Adipose tissue (tissue), 3 donors: ENCODE measurements around the gene RNF157. TPM values are rescaled to one million over a fixed set of nuclear protein-coding genes. Genes with fewer than 3 reads are reported as not detected.

Experiments
- H3K27ac ChIP-seq: one replicate; pipeline ENCODE4 v1.5.1; 2013; ENCODE audit warnings: low read depth, low read length
- WGBS, 3 donors: extraction: QIAGEN DNeasy Blood & Tissue Kit; methylation state at CpG; one replicate each; pipeline ENCODE4 v1.1.7; 2013; 5-methylcytosine and 5-hydroxymethylcytosine counted together
- polyA plus RNA-seq, 3 donors: library from polyadenylated mRNA; stranded (reverse); fragments of 200-250 nt; gene quantifications; one replicate each; pipeline ENCODE4 v1.2.3, GENCODE V29; 2013
- donor health status: healthy with polysubstance abuse.
- donor health status: Bipolar disorder and iron deficiency.
- donor health status: healthy.

RNF157 gene
- polyA plus RNA-seq, 3 donors, result 5.4 to 25.2 (median 12.3) TPM

DNA sequence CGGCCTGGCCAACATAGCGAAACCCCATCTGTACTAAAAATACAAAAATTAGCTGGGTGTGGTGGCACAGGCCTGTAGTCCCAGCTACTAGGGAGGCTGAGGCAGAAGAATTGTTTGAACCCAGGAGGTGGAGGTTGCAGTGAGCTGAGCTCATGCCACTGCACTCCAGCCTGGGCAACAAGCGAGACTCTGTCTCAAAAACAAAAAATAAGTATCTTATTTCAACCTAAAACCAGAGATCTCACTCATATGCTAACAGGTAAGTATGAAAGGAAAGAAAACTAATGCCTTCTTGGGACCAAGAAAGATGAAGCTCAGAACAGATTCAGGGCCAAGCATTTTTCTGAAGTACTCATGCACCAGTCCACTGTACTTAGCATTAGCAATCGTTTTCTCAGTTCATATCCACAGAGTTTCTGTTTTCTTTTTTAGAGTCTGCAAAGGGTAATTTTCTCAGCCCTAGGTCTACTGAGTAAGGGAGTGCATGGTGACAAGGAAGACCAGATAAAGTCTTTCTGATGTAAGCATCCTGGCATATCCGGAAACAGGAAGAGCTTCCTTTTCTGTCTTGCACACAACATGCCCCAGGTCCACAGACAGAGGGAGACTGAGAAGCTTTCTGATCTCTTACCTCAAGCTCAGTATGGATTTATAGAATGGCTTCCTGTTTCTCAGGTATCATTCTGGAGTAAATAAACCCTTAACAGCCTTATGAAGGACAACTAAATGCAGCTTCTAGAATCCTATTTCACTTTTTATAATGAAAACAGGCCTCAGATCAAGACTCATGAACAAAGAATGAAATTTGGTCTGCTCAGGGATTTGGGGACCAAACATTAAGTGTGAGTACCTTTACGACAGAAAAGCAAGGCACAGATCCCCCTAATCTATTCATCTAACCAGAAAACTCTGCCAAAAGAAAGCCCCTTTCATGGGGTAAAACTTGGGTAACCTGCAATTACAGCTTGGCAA, 60.5 kb downstream of the RNF157 start:
- 78 to 83% (median 81%) methylated on average over 6 of the region's 6 CpGs for WGBS, 3 donors
- H3K27ac ChIP-seq, result no peak overlapping the region

DNA sequence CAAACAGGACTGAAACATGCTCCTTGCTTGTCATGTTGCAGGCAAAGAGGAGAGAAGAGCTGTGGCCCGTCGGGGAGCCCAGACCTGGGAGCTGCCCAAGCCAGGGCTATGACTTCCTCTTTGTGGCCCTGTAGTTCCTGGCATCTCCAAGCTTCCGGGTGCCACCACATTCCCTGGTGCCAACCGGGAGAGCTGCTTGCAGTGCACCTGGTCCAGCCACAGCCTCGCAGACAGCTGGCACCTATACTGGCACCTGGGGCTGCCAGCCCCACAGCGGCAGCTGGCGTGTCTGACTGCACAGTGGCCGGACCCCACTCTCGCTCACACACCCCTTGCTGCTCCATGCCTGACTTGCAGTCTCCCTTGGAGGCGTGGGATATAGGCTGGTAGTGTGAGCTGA, 62.2 kb downstream of the RNF157 start:
- WGBS, 3 donors, result 77 to 89% (median 79%) methylated on average over 10 of the region's 10 CpGs
- H3K27ac ChIP-seq, result no peak overlapping the region

DNA sequence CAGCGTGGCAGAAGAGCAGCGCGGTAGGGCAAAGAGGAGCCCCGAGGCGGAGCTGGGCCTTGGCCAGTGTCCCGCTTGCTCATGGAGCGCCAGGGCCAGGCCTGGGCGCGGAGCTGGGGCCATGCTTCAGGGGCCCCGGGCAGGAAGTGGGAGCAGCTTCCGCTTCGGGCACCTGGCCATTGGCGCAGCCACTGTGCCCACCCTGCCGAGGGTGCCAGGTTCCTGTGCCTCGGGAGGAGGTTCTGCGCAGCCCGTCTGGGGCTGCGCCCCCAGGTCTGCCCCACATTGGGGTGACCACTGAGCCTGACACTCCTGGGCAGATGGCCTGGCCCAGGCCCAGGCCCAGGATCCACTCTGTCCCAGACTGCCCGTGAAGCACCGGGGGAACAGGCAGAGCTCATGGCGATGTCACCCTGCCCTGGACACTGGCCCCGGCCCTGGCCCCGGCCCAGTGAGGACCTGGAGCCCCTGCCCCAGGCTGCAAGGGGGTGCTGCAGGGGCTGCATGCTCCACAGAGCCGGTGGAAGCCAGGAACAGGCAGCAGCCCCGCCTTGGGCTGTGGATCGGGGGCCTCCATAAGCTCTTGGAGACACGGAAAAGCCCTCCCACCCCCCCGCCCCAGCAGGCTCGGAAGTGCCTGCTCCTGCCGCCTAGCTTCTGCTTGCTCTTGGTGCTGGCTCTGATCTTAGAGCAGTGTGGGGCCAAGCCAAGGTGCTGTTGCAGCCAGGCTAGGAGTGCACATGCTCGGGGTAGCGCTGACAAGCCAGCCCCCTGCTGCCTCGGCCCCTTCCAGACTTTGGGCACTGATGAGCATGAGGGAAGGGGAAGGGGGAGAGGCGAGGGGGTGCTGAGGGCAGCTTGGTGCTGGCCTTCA, 63.4 kb downstream of the RNF157 start:
- 89 to 94% (median 92%) methylated on average over 32 to 34 of the region's 34 CpGs for WGBS, 3 donors
- no peak overlapping the region for H3K27ac ChIP-seq

DNA sequence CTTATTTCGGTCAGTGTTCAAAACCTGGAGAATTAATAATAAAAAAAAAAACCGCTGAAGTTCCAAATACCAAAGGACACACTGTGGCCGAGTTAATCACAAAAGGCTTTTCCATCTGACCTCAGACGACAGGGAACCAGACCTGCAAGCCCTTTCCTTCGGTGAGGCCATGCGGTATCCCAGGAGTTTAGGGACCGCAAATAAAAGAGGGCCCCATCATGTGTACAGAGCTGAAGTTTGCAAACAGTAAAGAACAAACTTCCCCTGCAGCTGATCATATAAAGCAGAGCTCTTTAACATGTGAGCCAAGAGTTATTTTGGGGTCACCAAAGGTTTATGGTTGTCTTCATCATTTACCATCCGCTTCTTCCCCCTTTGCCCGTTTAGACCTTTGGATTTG, 66.3 kb downstream of the RNF157 start:
- H3K27ac ChIP-seq, result no peak overlapping the region
- WGBS, 3 donors, result 54 to 78% (median 76%) methylated on average over 9 of the region's 9 CpGs

DNA sequence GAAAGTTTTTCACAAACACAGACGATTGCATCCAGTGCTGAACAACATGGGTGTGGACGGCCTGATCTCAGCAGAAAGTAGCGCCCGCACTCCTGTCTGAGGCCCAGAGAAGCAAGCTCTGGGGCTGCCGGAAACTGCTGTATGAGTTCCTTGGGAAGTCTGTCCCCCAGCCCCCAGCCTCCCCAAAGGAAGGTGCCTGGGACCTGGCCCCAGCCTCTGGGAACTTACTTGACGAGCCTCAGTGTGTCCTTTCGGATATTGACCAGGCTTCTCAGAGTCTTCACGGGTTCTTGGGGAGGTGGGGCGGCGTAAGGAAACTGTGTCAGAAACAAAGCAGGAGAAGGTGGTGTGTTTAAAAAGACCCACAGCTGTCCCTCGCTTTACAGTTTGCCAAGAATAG, 66.8 kb downstream of the RNF157 start:
- no peak overlapping the region for H3K27ac ChIP-seq
- 82 to 88% (median 88%) methylated on average over 11 of the region's 11 CpGs for WGBS, 3 donors

DNA sequence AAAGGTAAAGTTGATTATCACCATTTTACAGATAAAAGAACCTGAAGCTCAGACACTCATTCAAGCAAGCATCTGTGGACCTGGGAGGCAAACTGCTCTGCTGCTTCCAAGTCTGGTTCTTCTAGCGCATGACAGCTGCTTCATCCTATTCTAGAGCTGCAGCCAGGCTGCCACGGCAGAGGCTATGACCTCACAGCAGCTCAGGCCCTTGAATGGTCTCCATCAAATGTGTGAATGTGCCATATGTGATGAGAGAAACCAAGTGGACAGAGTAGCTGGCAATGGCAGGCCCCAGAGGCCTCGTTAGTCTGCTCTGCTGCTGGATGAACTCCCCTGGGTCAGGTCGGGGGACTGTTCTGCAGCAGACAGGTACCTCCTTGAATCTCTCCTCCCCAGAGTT, 68.6 kb downstream of the RNF157 start:
- WGBS, 3 donors, result 84 to 85% (median 84%) methylated on average over 4 of the region's 4 CpGs

DNA sequence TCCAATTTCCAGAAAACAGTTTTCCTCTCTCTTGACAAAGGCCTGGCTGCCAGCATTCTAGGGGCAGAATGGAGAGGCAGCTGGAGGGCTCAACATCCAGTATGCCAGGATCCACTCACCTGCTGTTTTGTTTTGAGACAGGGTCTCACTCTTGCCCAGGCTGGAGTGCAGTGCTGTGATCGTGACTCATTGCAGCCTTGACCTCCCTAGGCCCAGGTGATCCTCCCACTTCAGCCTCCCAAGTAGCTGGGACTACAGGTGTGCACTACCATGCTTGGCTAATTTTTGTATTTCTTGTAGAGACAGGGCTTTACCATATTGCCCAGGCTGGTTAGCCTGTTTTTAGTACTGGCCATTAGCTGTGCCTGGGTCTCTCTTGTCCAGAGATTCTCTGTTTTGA, 70.2 kb downstream of the RNF157 start:
- 92 to 100% (median 94%) methylated on average over 1 of the region's 1 CpG for WGBS, 3 donors
- H3K27ac ChIP-seq, result no peak overlapping the region

More for the DNA sequence above, 68.6 kb downstream of the RNF157 start:
- no peak overlapping the region for H3K27ac ChIP-seq

DNA sequence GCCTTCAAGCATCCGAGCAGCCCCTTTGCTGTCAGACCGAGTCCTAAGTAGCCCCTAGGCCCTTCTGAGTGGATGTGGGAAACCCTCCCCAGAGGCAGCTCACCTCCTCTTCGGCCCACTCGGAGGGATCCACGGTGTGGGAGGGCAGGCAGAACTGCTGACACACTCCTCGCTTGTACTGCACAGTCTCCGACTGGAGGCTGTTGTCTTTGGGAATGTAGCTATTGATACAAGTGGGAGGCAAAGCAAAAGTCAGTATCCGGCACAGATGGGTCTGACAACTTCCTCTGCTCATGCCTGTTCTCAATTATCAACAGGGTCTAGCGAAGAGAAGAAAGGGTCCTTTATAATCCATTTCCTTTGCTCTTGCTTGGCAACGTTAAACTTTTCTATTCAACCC, 73.4 kb downstream of the RNF157 start:
- WGBS, 3 donors, result 83 to 90% (median 88%) methylated on average over 10 of the region's 10 CpGs

DNA sequence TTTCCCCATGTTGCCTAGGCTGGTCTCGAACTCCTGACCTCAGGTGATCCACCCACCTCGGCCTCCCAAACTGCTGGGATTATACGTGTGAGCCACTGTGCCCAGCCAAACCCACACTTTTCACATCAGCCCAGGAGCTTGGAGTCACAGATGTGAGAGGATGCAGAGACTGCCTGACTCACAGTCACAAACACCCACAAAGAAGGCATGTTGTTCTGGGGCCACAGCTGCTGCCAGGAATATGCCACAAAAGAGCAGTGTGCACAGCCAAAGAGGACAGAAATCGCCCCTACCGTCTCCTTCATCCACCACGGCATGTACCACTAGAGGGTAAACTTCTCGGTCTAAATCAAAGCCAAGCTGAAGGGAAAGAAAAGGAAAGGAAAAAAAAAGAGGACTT, 74.1 kb downstream of the RNF157 start:
- 77 to 95% (median 89%) methylated on average over 7 of the region's 7 CpGs for WGBS, 3 donors
- H3K27ac ChIP-seq, result no peak overlapping the region

More for the DNA sequence above, 73.4 kb downstream of the RNF157 start:
- no peak overlapping the region for H3K27ac ChIP-seq

DNA sequence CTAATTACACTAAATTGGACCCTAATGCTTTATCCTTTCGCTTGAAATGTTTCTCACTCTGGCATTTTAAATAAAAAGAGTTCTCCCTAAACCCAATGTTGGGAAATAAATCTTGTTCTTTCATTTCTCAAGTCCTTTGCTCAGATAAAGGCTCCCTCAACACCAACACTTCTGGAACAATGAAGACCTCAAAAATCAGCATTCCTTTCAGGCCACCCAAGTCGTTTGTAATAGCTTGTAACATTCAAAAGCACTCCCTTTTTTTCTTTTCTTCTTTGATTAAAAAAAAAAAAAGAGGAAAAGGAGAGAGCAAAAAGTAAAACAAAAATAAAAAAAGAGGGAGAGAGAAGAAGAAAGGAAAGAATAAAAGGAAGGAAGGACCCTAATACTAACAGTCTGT, 76.0 kb downstream of the RNF157 start:
- WGBS, 3 donors, result 68 to 77% (median 72%) methylated on average over 2 of the region's 2 CpGs

DNA sequence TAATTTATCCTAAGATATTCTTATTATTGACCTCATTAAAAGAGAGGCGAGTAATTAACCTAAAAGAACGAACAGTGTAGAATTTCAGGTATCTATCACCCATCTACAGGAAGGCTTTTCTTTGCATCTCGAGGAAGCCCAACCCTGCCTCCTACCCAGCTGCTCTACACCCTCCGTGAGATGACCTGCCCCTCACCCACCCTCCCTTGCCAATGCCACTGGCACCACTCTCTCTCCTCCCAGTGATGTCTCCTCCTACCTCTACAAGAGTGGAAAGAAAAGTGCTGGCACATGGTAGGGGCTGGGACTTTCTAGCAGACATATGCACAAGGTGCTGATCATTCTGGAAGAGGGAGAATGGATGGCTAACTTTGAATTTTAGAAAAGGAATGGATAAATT, 76.4 kb downstream of the RNF157 start:
- H3K27ac ChIP-seq, result no peak overlapping the region
- 89 to 95% (median 91%) methylated on average over 4 of the region's 4 CpGs for WGBS, 3 donors

More for the DNA sequence above, 76.0 kb downstream of the RNF157 start:
- no peak overlapping the region for H3K27ac ChIP-seq

DNA sequence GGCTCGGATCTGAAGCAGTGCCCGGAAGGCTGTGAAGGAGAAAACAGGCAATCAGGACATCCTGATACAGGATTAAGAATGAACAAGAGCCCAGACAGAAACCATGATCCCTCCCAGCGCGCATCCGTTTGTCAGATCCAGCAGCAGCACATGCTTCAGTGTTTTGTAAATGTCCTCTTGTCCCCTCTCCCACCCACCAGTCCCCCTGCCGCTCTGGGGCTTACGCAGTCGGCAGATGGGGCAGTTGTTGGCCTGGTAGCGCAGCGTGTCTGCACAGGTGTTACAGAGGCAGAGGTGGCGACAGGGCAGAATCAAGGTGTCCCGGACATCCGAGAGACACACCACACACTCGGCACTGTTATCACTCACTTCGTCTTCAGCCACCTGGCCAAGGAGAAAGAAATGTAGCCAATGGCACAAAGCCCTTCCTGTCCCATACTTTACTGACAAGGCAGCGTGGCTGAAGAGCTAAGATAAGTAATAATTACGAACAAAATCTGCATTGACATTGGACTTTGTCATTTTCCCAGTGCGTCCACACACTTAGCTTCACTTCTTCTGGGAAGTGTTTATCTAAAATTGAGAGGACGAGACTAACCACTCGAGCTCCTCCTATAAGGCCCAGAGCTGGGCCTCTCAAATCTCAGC, 78.5 kb downstream of the RNF157 start:
- 80 to 90% (median 90%) methylated on average over 20 of the region's 20 CpGs for WGBS, 3 donors
- no peak overlapping the region for H3K27ac ChIP-seq

DNA sequence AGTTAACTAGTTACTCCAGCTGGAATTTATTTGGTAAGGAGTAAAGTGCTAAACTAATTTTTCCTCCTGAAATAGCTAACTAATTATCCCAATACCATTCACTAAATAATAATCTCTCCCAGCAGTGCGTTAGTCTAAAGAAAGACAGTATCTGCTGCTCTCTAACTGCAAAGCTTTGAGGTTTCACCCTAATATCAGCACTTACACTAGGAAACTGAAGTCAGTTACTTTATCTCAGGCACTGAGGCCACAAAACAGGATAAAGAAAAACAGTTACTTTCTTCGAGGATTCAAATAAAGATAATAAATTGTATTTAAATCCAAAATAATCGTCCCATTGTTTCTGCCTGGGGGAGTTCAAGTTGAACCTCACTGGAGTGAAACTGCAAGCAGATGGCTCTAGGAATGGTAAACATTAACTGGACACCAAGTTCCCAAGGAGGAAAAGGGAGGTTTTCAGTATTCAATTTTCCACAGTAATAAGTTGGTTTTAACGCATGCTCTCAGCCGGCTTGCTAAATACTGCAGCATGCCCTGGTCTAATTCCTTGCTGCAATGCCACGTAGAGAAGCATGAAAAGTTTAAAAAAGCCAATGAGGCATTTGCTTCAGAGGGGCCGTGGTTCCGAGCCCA, 79.3 kb downstream of the RNF157 start:
- H3K27ac ChIP-seq, result no peak overlapping the region
- WGBS, 3 donors, result 70 to 84% (median 80%) methylated on average over 8 of the region's 8 CpGs

DNA sequence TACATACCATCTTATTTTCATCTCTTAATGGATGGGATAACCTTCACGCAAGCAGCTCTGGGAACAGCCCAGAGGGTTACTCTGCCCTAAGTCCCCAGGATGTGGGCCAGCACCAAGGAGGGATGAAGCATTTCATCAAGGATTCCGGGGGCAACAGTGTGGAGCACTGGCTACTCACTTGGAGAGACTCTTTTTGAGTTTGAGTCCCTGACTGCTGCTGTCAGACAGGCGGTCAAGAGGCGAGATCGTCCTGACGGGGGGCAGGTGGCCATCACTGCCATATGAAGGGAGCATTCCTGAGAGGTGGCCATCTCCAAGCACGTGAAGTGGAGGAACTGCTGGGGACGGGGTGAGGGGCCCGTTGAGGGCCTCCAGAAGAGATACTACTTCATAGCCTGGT, 81.1 kb downstream of the RNF157 start:
- H3K27ac ChIP-seq, result no peak overlapping the region
- WGBS, 3 donors, result 89 to 93% (median 91%) methylated on average over 9 of the region's 9 CpGs

DNA sequence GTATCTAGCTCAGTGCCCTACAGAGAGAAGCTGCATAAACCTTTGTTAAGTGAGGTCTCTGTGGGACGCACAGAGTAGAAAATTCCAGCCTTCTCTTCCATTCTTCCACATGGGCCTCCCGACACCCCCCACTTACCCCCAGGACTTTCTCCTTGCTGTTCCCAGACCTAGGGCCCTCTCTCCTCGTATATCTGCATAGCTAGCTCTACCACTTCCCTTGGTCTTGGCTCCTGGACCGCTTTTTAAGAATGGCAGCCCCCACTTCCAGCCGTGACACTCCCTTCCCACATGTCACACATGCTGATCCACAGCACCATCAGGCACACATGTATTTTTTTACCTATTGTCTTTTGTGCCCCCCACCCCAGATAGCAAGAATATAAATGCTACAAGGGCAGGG, 82.5 kb downstream of the RNF157 start:
- no peak overlapping the region for H3K27ac ChIP-seq
- WGBS, 3 donors, result 86 to 91% (median 91%) methylated on average over 5 of the region's 5 CpGs

DNA sequence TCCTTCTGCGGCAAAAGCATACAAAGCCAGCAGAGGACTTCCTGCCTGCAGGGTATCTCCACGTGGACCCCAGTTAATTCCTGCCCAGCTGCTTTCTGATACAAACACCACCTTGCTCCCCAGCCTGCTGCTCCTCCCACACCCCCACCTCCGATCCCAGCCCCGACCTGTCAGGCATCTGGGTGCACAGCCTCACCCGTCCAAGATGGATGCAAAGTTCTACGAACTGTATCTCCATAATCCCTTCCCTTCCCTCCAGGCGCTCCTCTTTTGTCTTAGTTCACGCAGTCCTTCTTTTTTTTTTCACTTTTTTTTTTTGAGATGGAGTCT, 83.7 kb downstream of the RNF157 start:
- WGBS, 3 donors, result 79 to 83% (median 82%) methylated on average over 8 of the region's 8 CpGs
- H3K27ac ChIP-seq, result no peak overlapping the region

DNA sequence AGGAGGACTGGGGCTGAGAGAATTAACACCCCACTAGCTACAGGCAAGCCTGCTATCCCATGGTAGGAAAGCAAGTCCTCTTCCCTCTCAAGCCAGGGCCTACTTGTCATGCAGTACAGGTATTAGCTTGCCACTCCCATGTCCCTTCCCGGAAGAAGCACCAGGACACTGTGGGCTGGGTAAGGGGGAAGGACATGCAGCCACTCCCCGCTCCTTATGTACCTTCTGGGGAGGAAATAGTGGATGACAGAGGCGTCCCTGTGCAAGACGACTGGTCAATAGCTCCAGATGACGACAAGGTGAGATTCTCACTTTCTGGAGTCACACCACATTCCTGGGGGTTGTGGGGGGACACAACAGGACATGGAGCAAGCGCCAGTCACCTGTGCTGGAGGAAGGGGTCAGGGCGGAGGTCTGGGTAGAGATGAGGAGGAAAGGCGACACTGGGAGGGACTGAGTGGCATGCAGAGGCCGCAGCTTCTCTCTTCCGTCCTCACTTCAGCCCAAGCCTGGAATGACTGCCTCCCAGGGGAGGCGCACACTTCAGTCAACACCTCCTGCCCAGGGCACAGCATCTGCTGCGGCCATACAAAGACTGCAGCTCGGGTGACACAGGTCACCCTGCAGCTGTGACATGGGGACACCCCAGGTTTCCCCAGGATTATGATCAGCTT, 84.2 kb downstream of the RNF157 start:
- WGBS, 3 donors, result 67 to 82% (median 77%) methylated on average over 13 of the region's 13 CpGs
- no peak overlapping the region for H3K27ac ChIP-seq
